DND-41 (cell line): ENCODE results near the gene MYO16.

ENCODE experiments used
- ATAC-seq: fragments of 200-7000 bp; cut with Tn5 transposase; 3 replicates; pipeline ENCODE4 v1.9.1; 2021; ENCODE audit warnings: low read depth; ENCODE audit not compliant: insufficient read depth
- DNase-seq: peaks from one replicate; pipeline ENCODE4 v3.0.0-alpha.2; 2020
- H2AFZ ChIP-seq: 2 replicates; pipeline ENCODE4 v1.6.0; 2012; ENCODE audit warnings: low read depth, low read length
- H3K27ac ChIP-seq: 2 replicates; pipeline ENCODE4 v1.5.1; 2012; ENCODE audit warnings: low read length, inconsistent platforms
- H3K27me3 ChIP-seq: fragments of 200-600 bp; sonication (generic); 2 replicates; pipeline ENCODE4 v1.6.0; 2012; ENCODE audit warnings: low read length, mild to moderate bottlenecking, inconsistent platforms; ENCODE audit not compliant: insufficient read depth, poor library complexity
- H3K36me3 ChIP-seq: 2 replicates; pipeline ENCODE4 v1.5.1; 2012; ENCODE audit warnings: low read length, inconsistent platforms; ENCODE audit not compliant: insufficient read depth
- H3K4me1 ChIP-seq: 2 replicates; pipeline ENCODE4 v1.5.1; 2012; ENCODE audit warnings: mild to moderate bottlenecking, low read length; ENCODE audit not compliant: insufficient read depth
- H3K4me2 ChIP-seq: 2 replicates; pipeline ENCODE4 v1.6.0; 2012; ENCODE audit warnings: mild to moderate bottlenecking, moderate library complexity, low read length, inconsistent platforms; ENCODE audit not compliant: insufficient read depth
- H3K4me3 ChIP-seq, 2 experiments: fragments of 200-600 bp in 1 of 2; shearing (Covaris generic) in 1 of 2; 2 replicates each; pipeline ENCODE4 v1.5.1; 2012 to 2016; ENCODE audit warnings: inconsistent platforms in 2 of 2, low read length in 2 of 2, mild to moderate bottlenecking in 2 of 2, low read depth in 1 of 2, moderate library complexity in 1 of 2
- H3K79me2 ChIP-seq: 2 replicates; pipeline ENCODE4 v1.6.0; 2012; ENCODE audit warnings: low read length, inconsistent platforms; ENCODE audit not compliant: insufficient read depth
- H3K9ac ChIP-seq: 2 replicates; pipeline ENCODE4 v1.6.0; 2012; ENCODE audit warnings: low read depth, mild to moderate bottlenecking, inconsistent platforms, low read length, moderate library complexity
- H3K9me3 ChIP-seq: 2 replicates; pipeline ENCODE4 v1.5.1; 2012; ENCODE audit warnings: low read length, moderate library complexity, mild to moderate bottlenecking, inconsistent platforms; ENCODE audit not compliant: insufficient read depth, severe bottlenecking
- H4K20me1 ChIP-seq: 2 replicates; pipeline ENCODE4 v1.6.0; 2012; ENCODE audit warnings: low read length; ENCODE audit not compliant: insufficient read depth
- CTCF ChIP-seq: IDR thresholded peaks from 2 replicates; pipeline ENCODE4 v1.5.1; 2012; ENCODE audit warnings: borderline replicate concordance, low read length, moderate library complexity, mild to moderate bottlenecking; ENCODE audit not compliant: poor library complexity, severe bottlenecking; ENCODE audit errors: extremely low read depth
- EZH2 ChIP-seq: IDR thresholded peaks from 3 replicates; pipeline ENCODE4 v1.6.1; 2012; ENCODE audit warnings: borderline replicate concordance, low read depth, mild to moderate bottlenecking, moderate library complexity, low read length, inconsistent platforms; ENCODE audit not compliant: severe bottlenecking

MYO16 gene

GRCh38 chr13:109144693-109145437 lies 515.5 kb downstream of the MYO16 start:
- H3K4me1 ChIP-seq, result no peaks in the 10 kb centered on the region
- H2AFZ ChIP-seq, result no peak overlapping the region
- H3K9me3 ChIP-seq, result no peaks in the 10 kb centered on the region
- no peak overlapping the region for H3K4me3 ChIP-seq
- no peaks in the 10 kb centered on the region for H4K20me1 ChIP-seq
- H3K79me2 ChIP-seq, result no peaks in the 10 kb centered on the region
- no peak overlapping the region for H3K27ac ChIP-seq
- H3K4me2 ChIP-seq, result no peak overlapping the region
- no peaks in the 10 kb centered on the region for H3K27me3 ChIP-seq
- no peaks in the 10 kb centered on the region for H3K36me3 ChIP-seq
- H3K9ac ChIP-seq, result no peak overlapping the region
- TF ChIP-seq EZH2 (no peak), CTCF (no peak)
- ATAC-seq (no peak), DNase-seq (no peak)

- DNase-seq (peak; percentile 50), ATAC-seq (peak; percentile 94)
- H3K4me3 ChIP-seq, result no peak overlapping the region
- H2AFZ ChIP-seq, result no peak overlapping the region
- no peak overlapping the region for H3K27ac ChIP-seq
- H3K36me3 ChIP-seq, result no peaks in the 10 kb centered on the region
- peak; percentile 84 for TF ChIP-seq CTCF
- no peak for TF ChIP-seq EZH2
- no peak overlapping the region for H3K4me2 ChIP-seq
- no peaks in the 10 kb centered on the region for H3K9me3 ChIP-seq
- no peaks in the 10 kb centered on the region for H3K27me3 ChIP-seq
- H3K4me1 ChIP-seq, result no peaks in the 10 kb centered on the region
- H4K20me1 ChIP-seq, result no peaks in the 10 kb centered on the region
- H3K79me2 ChIP-seq, result no peaks in the 10 kb centered on the region
- no peak overlapping the region for H3K9ac ChIP-seq
Measured at GRCh38 chr13:109145631-109146030, 516.2 kb downstream of the MYO16 start.

- no peaks in the 10 kb centered on the region for H3K4me1 ChIP-seq
- H2AFZ ChIP-seq, result no peak overlapping the region
- TF ChIP-seq EZH2 (no peak), CTCF (no peak)
- no peaks in the 10 kb centered on the region for H3K79me2 ChIP-seq
- no peak overlapping the region for H3K4me2 ChIP-seq
- H3K9ac ChIP-seq, result no peak overlapping the region
- DNase-seq, result no peak
- H3K27ac ChIP-seq, result no peak overlapping the region
- H3K27me3 ChIP-seq, result no peaks in the 10 kb centered on the region
- H3K36me3 ChIP-seq, result no peaks in the 10 kb centered on the region
- no peaks in the 10 kb centered on the region for H4K20me1 ChIP-seq
- no peaks in the 10 kb centered on the region for H3K9me3 ChIP-seq
- H3K4me3 ChIP-seq, result no peak overlapping the region
- no peak for ATAC-seq
Measured at GRCh38 chr13:109146393-109146792, 517.0 kb downstream of the MYO16 start.
